HG03097 (cell line): ENCODE results near the gene TIE1.

ENCODE experiments used
- ATAC-seq: cut with Tn5 transposase; IDR thresholded peaks from one replicate; pipeline ENCODE4 v1.9.1; 2021; ENCODE audit not compliant: unreplicated experiment, low FRiP score

TIE1 gene

DNA sequence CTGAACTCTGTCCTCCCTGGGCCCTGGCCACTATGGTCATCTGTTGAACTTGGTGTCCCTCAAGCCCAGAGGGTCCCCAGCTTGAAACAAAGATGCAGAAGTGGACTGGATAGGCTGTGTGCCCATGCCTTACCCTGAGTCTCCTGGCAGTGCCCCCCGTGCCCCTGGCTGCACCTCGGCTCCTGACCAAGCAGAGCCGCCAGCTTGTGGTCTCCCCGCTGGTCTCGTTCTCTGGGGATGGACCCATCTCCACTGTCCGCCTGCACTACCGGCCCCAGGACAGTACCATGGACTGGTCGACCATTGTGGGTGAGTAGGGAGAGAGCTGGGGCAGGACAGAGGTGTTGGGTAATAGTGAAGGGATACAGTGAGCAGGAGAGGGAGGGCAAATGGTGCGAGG is 10.7 kb downstream of the TIE1 start:
- ATAC-seq: no peak

DNA sequence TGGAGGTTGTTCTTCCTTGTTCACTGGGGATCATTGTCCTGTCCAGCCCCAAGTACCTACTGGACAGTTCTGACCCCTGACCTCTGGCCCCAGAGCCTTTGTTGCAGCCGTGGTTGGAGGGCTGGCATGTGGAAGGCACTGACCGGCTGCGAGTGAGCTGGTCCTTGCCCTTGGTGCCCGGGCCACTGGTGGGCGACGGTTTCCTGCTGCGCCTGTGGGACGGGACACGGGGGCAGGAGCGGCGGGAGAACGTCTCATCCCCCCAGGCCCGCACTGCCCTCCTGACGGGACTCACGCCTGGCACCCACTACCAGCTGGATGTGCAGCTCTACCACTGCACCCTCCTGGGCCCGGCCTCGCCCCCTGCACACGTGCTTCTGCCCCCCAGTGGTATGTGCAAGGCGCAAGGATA is 11.4 kb downstream of the TIE1 start:
- no peak for ATAC-seq

DNA sequence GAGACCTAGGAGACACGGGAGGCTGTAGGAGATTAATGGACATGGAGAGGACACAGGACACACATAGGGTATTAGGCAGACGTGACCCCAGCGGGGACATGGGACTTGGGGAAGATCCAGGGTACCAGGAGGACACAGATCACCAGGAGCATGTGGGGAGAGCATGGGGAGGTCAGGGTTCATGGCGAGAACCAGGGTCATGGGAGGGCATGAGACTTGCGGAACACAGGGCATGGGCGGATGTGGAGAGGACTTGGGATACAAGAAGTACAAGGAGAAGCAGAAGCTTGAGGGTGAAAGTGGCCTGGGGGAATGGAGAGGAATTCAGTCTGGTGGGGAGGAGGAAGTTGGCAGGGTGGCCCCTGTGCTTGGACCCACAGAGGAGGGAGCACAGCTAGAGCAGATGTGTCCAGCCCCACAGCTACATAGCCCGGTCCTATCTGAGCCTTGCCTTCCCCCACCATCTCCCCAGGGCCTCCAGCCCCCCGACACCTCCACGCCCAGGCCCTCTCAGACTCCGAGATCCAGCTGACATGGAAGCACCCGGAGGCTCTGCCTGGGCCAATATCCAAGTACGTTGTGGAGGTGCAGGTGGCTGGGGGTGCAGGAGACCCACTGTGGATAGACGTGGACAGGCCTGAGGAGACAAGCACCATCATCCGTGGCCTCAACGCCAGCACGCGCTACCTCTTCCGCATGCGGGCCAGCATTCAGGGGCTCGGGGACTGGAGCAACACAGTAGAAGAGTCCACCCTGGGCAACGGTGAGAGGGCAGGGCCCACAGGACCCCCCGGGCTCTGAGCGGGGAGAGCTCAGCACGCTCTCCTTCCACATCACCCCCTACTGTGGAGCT is 12.1 kb downstream of the TIE1 start:
- ATAC-seq: no peak

DNA sequence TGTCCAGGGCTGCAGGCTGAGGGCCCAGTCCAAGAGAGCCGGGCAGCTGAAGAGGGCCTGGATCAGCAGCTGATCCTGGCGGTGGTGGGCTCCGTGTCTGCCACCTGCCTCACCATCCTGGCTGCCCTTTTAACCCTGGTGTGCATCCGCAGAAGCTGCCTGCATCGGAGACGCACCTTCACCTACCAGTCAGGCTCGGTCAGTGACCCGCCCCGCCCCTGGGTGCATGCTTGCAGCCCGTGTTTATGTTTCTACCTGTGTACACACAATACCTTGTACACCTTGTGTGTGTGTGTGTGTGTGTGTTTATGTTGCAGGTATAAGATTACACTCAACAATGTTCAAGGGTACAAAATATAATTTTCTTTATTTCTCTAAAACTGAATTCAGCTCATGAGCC is 13.0 kb downstream of the TIE1 start:
- ATAC-seq: no peak

- ATAC-seq: no peak
Observed at GRCh38 chr1:43314233-43314632, 13.5 kb downstream of the TIE1 start.

GRCh38 chr1:43315481-43315880 is 14.7 kb downstream of the TIE1 start:
- no peak for ATAC-seq

GRCh38 chr1:43315963-43316737 is 15.4 kb downstream of the TIE1 start:
- no peak for ATAC-seq

GRCh38 chr1:43316738-43317520 is 16.1 kb downstream of the TIE1 start:
- no peak for ATAC-seq

DNA sequence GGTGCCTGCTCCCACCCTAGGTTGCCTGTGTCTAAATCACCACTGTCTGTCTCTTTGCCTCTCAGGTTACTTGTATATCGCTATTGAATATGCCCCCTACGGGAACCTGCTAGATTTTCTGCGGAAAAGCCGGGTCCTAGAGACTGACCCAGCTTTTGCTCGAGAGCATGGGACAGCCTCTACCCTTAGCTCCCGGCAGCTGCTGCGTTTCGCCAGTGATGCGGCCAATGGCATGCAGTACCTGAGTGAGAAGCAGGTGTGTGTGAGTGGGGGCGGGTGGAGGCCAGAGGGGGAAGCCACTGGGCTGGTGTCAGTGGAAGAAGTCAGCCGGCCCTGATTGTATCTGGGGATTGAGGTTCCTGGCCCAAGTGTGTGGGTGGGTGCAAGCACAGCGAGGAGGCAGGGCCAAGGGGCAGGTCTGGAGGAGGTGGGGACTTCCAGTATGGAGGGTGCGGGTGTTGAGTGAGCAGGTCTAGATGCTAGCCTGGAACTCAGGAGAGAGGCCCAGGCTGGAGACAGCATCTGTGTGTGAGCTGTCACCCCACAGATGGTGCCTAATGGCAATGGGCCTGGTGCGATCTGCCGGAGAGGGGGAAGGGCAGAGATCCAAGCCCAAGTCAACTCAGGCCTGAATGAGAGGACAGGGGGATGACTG is 17.2 kb downstream of the TIE1 start:
- ATAC-seq: no peak

- no peak for ATAC-seq
Observed at GRCh38 chr1:43318831-43319230, 18.0 kb downstream of the TIE1 start.

GRCh38 chr1:43319288-43319687 is 18.5 kb downstream of the TIE1 start:
- no peak for ATAC-seq

DNA sequence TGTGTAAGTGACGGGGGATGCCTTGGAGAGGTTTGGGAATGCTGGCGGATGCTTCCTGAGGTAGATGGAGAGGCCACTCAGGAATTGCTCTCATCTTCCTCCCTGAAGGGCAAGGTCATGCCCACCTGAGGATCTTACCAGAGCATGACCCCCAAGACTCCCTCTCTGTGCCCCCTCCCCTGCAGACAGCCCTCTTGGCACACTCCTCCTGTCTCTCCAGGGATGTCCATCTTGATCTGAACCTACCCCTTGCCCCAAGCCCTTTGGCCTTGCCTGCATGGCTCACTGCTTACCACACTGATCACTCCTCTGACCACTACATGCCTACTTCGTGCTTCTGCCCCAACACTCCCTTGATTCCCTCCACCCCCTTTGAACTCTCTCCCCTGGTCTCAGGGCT is 19.0 kb downstream of the TIE1 start:
- ATAC-seq: no peak

DNA sequence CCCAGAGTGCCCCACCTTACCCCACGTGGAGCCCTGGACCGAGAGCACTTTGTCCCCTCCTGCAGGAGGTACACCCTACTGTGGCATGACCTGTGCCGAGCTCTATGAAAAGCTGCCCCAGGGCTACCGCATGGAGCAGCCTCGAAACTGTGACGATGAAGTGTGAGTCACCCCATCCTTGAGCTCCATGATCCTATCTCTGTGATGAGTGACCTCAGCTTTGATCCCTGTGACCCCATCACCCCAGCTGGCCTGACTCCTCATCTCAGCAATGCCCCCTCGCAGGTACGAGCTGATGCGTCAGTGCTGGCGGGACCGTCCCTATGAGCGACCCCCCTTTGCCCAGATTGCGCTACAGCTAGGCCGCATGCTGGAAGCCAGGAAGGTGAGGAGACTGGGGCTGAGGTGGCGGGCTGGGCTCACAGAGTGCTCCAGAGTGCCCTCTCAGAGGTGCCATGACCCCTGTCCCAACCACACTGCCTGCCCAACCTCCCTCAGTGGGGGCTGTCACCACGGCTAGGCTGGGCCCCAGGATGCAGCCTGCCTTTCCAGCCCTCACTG is 20.6 kb downstream of the TIE1 start:
- no peak for ATAC-seq

DNA sequence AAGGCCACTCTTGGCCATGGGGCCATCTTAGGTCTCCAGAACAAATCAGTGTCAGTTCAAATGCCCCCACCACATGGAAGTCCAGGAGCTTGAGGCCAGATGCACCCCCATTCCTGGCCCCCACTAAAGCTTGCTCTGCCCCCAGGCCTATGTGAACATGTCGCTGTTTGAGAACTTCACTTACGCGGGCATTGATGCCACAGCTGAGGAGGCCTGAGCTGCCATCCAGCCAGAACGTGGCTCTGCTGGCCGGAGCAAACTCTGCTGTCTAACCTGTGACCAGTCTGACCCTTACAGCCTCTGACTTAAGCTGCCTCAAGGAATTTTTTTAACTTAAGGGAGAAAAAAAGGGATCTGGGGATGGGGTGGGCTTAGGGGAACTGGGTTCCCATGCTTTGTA is 21.7 kb downstream of the TIE1 start:
- ATAC-seq: no peak

- no peak for ATAC-seq
Observed at GRCh38 chr1:43324810-43325209, 24.0 kb downstream of the TIE1 start.

- ATAC-seq: no peak
Observed at GRCh38 chr1:43325381-43325780, 24.6 kb downstream of the TIE1 start.

GRCh38 chr1:43327549-43328292 is 26.9 kb downstream of the TIE1 start:
- ATAC-seq: no peak

- ATAC-seq: no peak
Observed at GRCh38 chr1:43329995-43330751, 29.4 kb downstream of the TIE1 start.

DNA sequence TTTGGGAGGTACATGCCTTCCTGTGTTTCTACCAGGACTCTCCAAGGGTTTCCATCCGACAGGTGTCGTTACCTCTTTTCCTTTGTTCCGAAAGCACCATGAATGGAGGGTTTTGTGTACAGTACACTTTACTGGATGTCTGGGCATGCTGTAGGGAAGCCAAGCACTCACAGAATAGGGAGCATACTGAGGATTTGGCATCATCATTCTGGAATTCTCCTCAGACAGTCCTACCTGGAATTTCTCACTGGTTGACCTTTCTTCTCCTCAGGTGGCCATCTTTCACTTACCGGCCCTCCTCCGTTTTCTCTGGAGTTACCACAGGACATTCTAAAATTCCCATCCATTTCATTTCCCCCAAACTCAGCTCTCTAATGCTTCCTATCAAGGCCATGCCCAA is 30.9 kb downstream of the TIE1 start:
- ATAC-seq: no peak
